GM19463 (cell line): ENCODE measurements around the gene FILIP1.
"Not testable (repeated sequence)": the region's sequence is repeated elsewhere in the genome, so short reads cannot be mapped to it uniquely, and the experiment has no call there.

ENCODE experiments used
- ATAC-seq: cut with Tn5 transposase; IDR thresholded peaks from one replicate; pipeline ENCODE4 v1.9.1; 2021; ENCODE audit warnings: mild to moderate bottlenecking, moderate library complexity; ENCODE audit not compliant: unreplicated experiment

FILIP1 gene

DNA sequence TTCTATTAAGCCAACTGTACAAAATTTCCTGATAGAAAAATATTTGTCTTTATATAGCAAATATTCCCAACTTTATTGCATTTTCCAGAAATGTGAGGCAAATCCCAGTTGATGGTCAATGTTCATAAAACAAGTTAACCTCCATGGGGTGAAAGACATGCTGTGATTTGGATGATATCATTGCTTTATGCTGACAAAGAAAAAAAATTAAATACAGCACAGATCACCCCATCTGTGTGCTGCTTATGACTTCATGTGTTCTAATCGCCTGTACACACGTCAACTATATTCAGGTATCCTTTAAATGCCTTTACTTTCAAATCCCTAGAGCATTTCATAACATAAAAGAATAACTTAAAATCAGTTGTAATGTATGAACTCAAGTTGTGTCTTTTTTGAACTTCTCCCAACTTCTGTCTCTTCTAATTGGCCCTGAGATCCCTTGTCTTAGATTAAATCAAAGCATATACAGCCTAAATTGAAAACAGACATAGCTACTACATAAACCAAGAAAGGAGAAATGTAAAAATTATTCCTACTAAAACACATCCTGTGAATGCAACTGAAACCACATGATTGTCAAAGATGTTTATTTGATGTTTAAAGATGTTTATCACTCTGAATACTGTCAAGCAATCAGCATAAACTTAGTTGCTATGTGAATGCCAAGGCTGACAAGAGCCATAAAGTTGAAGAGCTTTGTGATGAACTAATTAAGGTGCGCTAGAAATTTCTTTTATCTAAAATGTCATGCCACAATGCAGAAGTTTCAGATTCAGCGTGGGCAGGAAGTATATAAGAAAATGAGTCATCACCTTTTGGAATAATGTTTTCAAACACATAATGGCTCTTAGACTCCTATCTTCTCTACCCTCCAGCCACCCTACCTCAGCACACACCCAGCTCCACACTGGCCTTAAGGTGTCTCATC lies 68.7 kb downstream of the FILIP1 start:
- ATAC-seq, result no peak

DNA sequence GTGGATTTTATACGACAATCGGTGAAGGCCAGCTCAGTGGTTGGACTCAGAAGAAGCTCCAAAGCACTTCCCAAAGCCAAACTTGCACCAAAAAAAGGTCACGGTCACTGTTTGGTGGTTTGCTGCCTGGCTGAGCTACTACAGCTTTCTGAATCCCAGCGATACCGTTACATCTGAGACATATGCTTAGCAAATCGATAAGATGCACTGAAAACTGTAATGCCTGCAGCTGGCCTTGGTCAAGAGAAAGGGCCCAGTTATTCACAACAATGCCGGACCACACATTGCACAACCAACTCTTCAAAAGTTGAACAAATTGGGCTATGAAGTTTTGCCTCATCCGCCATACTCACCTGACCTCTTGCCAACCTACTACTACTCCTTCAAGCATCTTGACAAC lies 70.2 kb downstream of the FILIP1 start:
- ATAC-seq, result no peak

DNA sequence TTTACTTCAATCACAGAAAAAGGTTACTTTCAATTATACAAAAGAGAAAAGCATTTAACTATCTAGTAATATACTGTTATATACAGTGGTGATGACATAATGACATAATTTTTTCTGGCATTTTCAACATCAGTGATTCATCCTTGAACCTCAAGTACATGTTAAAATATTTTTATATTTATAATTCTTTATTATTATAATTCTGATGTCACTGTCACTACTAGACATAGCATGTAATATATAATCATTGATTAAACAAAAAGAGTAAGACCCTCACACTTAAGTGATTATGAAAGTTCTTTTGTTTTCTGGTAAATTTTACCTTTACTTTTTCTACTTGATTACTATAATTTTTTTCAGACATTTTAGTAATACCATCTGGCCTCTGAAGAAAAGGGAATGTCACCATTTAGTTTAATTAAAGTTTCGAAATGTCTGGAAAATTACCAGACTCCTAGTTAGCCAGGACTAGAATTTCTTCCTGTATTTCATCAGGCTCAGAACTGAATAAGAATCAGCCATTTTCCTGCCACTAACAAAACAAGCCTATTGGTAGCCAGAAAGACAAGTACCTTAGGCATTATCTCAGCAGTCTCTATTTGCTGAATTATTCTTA lies 71.5 kb downstream of the FILIP1 start:
- ATAC-seq, result no peak

DNA sequence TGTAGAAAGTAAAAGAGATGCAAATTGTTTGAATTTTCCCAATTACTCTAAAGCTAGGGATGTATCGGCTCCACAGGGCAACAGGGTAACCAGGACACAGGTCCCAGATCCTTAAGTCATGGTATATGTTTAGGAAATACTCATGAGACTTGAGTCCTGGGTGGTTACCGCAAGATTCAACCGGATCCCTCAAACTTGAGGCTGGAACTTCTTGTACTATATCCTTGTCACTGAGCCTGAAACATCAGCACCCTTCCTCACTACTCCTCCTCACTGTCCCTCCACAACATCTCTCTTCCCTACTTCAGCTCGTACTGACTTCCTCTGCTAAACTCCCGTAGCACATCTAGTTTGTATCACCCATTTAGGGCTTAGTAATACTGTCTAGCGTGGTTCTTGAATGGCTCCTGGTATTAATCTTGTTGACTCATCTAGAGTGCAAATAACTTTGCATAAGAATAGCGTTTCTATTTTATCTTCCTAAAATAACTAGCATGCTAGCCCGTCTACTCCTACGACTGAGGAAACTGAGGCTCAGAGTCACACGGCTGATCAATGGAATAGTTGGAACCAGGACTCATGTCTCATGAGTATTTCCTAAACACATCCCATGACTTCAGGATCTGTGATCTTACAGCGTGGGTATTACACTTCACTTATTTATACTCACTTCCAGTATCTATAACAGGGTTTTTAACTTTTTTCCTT lies 72.1 kb downstream of the FILIP1 start:
- ATAC-seq, result no peak

DNA sequence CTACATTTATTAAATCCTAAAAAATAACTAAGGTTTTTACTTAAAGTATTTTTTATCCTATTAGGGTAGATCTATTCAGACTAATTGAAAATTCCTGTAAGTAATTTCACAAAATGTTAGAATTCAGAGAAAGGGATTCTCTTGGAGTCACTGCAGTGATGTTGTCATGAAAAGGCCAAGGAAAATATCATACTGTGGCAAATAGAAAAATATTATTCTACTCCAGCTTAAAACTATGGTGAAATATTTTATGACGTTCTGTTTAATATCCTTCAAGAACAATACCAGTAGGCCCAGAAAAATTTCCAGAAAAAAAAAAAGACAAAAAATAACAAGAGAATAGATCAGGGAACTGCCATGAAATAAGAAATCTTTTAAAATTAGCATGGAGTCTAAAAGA lies 73.6 kb downstream of the FILIP1 start:
- ATAC-seq, result no peak

DNA sequence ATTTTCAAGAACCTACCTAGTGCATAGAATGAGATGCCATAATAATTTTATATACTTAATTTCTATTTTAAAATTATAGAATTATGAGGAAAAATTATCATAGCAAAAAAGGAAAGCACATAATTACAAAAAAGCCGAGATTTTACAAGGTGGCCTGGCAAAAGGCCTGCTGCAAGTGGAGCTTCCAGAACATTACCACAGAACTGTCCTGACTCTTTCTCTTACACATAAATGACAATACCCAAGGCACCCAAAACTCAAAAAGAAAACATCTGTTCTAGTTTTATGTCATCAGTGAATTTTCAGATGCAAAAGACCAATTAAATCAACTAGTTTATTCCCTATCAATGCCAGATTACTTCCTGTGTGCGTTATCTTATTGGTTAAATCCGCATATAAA lies 74.2 kb downstream of the FILIP1 start:
- no peak for ATAC-seq

DNA sequence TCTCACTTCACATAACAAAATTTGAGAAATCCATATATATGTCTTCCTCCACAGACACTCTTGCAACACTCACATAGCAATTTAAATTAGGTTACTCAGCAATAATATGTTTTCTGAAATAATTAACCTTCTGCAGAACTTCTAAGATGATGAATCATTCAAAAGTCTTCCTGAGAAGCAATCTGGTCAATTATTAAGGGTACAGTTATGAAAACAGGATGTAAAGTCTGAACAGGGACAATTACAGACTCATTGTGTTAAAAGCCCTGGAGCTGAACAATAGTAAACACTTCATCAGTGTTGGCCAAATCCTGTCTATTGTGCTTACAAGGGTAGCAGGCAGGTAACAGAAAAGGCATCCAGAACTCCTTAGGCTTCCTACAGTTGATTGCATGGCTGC lies 75.4 kb downstream of the FILIP1 start:
- ATAC-seq, result peak; percentile 90

DNA sequence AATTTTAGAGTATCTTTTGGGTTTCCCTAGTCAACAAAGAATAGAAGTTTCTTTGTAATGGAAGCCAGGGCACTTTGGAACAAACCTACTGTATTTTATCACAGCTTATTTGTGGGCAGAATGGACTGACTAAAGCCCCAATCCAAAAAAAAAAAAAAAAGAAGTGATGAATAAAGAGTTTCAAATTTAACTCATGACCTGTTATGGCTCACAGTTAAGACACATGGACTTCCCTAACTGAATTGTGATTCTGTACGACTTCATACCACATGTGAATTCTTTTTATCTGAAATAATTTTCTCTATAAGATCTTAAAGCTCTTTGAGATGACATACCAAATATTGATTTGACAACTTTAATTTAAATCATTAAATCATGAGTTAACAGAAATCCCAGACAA lies 77.2 kb downstream of the FILIP1 start:
- no peak for ATAC-seq

DNA sequence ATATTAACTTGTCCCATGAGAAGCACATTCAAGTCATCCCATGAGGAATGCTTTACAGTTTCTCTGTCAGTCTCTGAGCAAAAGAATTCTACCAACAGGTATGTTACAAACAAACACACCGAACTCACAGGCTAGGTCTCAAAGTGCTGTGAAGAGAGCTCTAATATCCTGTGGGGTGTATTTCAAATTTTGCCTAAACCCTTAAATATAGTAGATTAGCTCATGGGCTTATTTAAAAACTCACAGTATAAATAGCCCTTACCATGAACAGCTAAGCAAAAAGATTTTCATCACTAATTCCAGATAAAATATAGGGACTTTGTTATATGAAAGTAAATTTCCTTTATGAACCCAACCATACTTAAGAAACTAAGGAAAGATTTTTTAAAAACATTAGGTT lies 77.8 kb downstream of the FILIP1 start:
- no peak for ATAC-seq

DNA sequence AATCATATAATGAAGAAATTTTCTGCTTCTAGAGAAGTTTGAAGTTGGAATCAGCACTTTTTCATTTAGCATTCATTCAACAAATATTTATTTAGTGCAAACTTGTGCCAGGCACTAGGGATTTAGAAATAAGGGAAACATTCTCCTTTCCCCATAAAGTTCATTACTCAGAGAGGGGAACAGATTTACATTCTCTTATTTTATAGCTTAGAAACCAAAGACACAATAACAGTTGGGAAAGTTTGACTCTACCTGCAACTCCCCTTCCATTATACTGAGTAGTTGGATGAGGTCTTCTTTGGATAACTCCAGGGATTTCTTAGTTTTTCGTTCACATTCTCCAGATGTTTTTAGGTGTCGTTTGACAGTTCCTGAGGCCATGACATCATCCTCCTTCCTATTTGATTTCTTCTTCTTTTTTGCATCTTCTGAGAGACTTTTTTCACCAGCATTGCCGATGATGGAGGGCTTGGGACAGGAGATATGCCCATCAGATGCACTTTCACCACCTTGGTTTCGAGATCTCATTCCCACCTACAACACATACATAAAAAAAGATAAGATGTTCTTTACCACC lies 79.1 kb downstream of the FILIP1 start:
- no peak for ATAC-seq

DNA sequence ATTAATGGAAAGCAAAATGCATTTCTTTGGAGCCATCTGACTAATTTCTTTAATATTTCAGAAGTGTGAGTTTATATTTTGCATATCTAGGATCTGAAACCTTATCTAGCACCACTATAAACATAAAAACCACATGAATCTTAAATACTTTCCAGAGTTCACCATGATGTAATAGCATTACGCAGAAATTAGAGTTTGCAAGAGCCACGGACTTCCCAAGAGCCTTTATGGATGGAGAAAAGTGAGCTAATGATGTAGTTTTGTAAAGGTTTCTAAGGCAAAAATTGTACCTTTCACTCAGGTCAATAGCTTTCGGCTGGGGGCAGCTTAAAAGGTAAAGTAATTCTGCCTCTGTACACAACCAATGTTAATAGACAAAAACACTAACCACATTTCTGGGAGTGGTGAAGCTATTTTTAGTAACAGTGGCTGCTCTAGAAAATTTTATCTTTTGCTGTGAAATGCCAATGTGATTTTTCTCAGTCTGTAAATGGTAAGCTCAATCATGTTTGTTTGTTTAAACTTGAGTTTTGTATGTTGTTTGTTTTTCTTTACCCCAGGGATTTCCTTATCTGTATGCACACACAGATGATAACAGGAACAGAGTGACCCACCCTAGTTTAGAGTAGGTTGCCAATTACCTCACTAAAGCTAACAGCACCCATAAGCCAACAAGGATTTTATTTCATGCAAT lies 80.5 kb downstream of the FILIP1 start:
- ATAC-seq, result no peak

DNA sequence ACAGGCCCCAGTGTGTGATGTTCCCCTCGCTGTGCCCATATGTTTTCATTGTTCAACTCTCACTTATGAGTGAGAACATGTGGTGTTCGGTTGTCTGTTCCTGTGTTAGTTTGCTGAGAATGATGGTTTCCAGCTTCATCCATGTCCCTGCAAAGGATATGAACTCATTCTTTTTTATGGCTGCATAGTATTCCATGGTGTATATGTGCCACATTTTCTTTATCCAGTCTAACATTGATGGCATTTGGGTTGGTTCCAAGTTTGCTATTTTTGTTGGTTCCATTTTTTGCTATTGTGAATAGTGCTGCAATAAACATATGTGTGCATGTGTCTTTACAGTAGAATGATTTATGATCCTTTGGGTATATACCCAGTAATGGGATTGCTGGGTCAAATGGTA lies 83.0 kb downstream of the FILIP1 start:
- ATAC-seq, result not testable (repeated sequence)

DNA sequence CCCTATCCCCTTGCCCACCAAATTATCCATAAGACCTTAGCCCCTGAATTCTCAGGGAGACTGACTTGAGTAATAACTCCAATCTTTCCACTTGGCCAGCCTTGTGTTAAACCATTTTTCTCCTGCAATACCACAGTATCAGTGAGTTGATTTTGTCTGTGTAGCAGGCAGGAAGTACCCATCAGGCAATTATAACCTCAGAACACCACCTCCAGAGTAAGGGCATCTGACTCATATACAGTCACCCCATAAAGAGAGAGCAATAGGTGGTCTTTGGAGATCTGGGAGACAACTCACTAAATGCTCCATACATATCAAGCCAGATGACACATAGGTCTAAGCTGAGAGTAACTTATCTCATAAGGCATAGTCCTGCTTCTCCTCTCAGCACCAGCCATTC lies 83.7 kb downstream of the FILIP1 start:
- ATAC-seq, result peak; percentile 51

DNA sequence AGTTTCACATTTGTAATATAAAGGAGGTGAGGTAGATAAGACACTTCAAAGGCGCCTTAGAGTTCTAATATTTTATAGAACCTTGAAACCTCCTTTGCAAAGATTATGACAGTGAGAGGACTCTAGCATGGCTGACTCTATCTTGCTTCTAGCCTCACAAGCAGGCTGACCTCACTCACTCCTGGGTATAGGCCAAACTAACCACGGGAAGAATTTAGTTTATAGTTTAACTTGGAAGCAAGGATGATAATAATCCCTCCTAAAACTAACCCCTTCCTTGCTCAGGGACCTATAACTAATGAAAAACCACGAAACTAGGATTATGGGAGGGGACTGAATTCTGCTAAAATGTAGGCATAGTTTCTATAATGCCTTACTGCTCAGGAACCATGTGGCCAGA lies 84.3 kb downstream of the FILIP1 start:
- no peak for ATAC-seq

DNA sequence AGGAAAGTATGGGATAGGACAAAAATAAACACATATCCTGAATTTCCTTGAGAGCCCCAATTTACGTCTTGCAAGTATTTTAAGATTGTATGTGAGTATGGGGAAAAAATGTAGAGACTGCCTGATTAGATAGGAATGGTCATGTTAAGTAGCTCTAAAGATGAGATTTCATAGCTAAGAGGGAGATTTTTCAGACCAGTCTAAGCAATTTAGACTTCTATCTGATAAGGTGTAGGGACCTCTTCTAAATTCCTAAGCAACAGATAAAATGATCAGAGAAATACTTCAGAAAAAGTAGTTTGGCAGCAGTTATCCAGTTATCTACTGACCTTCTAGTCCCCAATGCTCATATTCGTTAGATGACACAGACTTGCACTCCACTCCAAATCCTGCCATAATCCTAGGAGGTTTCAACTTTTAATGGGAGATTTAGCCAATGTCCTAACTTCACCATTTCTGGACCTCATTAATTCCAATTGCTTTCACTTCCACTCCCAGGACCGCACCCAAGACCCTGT lies 90.0 kb downstream of the FILIP1 start:
- no peak for ATAC-seq

DNA sequence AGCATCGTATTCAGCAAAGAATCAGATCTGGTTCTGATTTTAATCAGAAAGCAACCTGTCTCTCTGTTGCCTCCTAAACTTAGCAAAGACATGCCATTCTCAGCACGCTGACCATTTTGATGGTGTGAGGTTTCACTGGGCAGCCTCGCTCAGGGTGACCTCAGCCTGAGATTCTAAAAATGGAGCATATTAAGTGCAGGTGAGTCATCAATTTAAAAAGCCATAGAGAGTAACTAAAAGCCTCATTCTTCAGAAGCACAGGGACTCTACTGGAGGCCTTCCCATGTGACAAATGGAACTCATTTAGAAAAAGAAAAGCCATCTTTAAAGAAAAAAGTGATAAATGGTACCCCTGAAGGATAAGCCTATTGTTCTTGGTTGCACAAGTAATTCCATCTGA lies 91.3 kb downstream of the FILIP1 start:
- peak; percentile 89 for ATAC-seq

DNA sequence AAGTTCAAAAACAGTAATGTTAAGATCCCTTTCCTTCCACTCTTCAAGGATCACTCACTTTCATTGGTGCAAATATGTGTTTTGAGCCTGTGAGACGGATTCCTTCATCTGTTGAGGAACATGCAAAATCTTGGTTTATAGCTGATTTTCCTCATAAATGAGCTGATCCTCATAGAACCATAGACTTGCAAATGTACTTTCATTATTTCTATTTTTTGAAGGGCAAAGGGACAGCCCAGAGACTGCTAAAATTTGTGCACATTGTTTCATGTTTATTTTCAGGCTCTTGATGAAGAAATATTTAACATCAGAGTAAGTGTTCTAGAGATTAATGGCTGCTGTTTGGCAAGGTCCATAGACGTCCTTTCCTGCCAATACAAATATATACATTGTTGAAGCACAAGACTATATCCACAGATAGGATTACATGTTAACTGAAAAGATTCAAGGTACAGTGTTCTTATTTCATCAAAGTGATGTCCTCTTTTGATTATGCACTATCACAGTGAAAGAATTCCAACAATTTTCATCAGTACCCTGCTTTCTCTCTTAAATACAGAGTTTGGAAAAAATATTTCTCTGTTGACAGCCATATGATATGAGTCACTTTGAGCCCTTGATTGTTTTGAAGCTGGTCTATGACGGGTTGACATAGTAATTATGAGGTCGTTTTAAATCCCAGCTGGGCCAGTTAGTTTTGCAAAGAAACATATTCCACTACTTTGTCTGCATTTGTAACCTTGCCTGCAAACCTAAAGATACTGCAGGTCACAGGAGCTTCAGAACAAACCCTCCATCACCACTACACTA lies 95.7 kb downstream of the FILIP1 start:
- ATAC-seq, result no peak

DNA sequence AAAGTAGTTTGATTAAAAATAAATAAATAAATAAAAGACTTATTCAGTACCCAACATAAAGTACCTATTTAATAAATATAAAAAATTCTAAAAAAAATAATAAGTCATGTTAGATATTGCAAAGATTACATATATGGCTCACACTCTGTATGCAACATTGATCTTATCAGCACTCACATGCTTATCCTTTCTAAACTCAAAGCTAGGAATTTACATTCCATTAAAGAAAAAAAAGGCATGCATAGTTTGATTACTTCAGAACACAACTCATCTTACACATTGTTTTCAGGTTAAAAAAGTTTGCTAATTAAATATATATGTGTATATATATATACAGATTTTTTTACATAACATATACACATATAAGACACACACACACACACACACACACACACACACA lies 96.4 kb downstream of the FILIP1 start:
- no peak for ATAC-seq

DNA sequence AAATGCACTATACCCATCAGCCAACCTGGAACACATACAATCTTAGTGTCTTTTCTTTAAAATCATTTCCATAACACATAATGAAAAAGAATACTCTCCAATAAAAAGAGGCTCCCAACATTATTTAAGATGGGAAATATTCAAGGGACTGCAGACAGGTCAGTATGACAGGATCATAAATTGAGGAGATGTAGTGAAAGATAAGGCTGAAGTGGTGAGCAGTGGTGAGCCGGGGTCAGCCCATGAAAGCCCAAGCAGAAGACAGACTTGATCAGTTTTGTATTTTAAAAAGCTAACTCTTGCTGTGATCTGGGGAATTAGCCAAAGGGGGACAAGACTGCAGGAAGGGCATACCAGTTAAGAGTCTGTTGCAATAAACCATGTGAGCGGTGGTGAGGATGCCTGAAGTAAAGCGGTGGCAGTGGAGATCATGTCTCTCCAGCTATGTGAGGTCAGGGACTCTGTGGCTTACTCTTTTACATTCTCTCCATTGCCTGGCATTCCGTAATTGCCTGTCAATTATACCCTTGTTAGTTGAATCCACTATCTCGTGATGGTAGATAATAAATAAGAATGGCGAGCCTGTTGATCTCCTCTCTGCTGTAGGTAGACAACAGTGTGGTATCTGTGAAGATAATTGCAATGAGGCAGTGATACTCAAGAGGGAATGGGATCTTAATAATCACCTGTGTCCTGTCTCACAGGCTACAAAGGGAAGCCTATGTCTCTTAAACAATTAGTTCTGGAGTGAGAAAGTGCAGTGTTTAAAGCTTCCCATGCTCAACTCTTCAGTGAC lies 97.4 kb downstream of the FILIP1 start:
- no peak for ATAC-seq
